ENCODE measurements around the gene SLC40A1.

The SLC40A1 gene

DNA sequence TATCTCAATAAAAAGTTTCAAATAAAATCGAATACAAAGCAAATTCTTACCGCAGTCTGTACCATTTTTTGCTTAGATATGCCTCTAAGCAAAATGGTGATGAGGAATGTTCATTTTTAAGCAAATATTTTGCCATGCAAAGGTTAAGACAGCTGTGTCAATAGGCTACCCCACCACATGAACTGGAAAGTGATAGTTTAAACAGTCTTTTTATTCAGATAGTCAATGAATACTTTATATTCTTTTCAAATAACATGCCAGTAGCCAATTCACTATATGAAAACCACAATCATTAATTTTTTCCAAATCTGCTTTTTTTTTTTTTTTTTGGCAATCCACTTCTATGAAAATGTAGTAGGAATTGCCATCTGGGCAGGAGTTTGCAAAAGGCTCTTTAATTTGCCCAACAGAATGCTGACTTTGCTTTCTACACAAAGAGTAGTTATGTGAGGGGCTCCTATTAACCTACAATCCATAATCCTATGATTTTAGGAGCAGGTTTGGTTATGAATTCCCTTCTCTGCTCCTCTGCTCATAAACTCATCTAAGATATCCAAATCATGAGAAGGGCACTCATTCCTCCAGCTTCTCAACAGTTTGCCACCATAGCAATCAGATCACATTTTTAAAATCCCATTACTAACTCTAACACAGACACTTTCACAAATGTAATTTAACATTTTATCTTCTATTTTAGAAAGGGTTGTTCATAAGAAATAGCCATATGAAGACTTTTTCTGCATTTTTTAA is 69.2 kb downstream of the SLC40A1 start:
- DNase-seq (ENCODE audit: low read depth) = no peak
